GM10248 (cell line): ENCODE results near the gene C16orf92.

Source experiments
- CTCF ChIA-PET: fragments of 300-600 bp; sonication (Branson Sonifier 250); formaldehyde crosslinking; extraction: SDS; loops from one replicate; lab custom pipeline; 2021; ENCODE audit warnings: antibody characterized with exemption; lab: Yijun Ruan, JAX
- POLR2A ChIA-PET: fragments of 350-650 bp; sonication (Branson Sonifier 250); formaldehyde crosslinking; extraction: SDS; loops from one replicate; lab custom pipeline; 2020; ENCODE audit warnings: antibody characterized with exemption; lab: Yijun Ruan, JAX
- DNase-seq: peaks from one replicate; pipeline ENCODE4 v3.0.0; 2012; ENCODE audit errors: extremely low spot score
- TF ChIP-seq, protein P1 (sequence below): IDR thresholded peaks from 2 replicates; pipeline ENCODE4 v1.5.1; 2012; ENCODE audit warnings: mild to moderate bottlenecking, low read depth; ENCODE audit errors: extremely low read depth, missing control alignments, control extremely low read depth

Gene C16orf92

DNA sequence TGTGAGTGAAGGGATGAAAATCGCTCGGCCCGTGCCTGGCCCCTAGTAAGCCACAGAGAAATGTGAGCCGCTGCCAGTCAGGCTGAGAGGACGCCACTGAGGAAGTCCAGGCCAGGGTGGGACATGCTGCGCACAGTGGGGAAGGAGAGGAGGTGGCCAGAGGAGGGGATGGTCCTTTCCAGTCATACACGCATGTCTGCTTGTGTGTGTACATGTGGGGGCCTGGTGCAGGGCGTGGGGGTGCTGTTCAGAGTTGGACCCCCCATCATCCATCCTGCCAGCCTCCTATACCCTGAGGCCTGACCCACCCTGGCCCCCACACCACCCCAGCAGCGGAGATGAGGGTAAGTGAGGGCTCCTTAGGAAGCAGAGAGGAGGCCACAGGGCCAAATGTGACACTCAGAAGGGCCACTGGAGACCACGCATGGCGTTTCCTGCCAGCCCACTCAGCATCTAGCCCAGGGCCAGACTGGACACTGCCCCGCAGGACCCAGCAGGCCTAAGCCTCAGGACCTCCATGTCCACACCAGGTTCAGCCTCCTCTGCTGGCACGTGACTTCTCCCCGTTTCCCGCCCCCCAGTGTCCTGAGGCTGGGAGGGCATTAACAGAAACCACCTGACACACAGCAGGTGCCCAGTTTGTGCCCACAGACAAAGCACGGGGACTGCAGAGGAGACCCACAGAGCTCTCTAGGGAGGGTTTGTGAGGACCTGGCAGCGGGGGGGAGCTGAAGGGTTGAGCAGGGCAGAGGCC, 19.2 kb upstream of the C16orf92 start:
- ChIA-PET CTCF (interaction anchor here (0.5 to 2.1 kb wide), 5 partner anchors 11 to 302 kb away, joined by 3 to 11 read pairs (median 3); partner anchors contain the start of genes KCTD13 and TAOK2), POLR2A (no interaction called here)
- DNase-seq, result no peak
- TF ChIP-seq, protein P1, sequence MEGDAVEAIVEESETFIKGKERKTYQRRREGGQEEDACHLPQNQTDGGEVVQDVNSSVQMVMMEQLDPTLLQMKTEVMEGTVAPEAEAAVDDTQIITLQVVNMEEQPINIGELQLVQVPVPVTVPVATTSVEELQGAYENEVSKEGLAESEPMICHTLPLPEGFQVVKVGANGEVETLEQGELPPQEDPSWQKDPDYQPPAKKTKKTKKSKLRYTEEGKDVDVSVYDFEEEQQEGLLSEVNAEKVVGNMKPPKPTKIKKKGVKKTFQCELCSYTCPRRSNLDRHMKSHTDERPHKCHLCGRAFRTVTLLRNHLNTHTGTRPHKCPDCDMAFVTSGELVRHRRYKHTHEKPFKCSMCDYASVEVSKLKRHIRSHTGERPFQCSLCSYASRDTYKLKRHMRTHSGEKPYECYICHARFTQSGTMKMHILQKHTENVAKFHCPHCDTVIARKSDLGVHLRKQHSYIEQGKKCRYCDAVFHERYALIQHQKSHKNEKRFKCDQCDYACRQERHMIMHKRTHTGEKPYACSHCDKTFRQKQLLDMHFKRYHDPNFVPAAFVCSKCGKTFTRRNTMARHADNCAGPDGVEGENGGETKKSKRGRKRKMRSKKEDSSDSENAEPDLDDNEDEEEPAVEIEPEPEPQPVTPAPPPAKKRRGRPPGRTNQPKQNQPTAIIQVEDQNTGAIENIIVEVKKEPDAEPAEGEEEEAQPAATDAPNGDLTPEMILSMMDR, result no peak

DNA sequence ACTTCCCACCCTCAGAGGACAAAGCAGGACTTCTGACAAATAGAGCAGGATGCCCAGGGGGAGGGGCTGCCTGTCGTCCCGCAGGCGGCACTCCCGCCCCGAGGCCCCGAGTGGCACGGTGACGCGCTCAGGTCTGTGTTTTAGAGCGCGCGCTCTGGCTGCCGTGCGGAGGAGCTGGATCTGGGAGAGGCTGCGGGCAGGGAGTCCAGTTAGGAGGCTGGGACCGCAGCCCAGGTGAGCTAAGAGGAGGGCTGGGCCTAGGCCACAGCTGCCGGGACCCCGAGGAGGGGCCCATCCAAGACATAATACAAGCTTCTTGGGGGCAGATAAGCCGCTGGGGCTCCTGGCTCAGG, 18.6 kb upstream of the C16orf92 start:
- ChIA-PET CTCF (interaction anchor here (0.5 to 2.1 kb wide), 6 partner anchors 11 to 302 kb away, joined by 3 to 11 read pairs (median 3); partner anchors contain the start of genes KCTD13 and TAOK2), POLR2A (no interaction called here)
- TF ChIP-seq, protein P1, result no peak
- no peak for DNase-seq

DNA sequence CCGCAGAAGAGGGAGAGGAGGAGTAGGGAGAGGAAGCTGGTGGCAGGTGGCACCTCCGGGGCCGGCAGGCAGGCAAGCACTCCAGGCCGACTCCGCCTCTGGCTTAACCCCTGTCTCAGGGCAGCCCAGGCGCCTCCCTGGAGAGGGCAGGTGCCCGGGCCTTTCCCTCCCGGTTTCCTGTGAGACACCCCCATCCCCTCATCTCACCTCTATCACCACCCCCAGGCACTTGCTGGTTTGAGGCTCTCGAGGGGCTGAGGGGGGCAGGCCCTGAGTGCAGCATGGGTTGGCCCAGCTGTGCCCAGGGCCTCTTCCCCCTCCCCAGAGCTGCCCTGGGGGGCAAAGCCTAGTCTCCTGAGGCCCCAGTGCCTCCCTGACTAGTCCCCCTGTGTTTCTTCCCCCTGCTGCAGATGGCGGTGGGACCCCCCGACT, 18.2 kb upstream of the C16orf92 start:
- no peak for DNase-seq
- ChIA-PET CTCF (interaction anchor here (0.8 to 2.1 kb wide), 12 partner anchors 8 to 313 kb away, joined by 3 to 11 read pairs (median 4); partner anchors contain the start of genes KCTD13 and TAOK2), POLR2A (no interaction called here)
- TF ChIP-seq, protein P1, result no peak

DNA sequence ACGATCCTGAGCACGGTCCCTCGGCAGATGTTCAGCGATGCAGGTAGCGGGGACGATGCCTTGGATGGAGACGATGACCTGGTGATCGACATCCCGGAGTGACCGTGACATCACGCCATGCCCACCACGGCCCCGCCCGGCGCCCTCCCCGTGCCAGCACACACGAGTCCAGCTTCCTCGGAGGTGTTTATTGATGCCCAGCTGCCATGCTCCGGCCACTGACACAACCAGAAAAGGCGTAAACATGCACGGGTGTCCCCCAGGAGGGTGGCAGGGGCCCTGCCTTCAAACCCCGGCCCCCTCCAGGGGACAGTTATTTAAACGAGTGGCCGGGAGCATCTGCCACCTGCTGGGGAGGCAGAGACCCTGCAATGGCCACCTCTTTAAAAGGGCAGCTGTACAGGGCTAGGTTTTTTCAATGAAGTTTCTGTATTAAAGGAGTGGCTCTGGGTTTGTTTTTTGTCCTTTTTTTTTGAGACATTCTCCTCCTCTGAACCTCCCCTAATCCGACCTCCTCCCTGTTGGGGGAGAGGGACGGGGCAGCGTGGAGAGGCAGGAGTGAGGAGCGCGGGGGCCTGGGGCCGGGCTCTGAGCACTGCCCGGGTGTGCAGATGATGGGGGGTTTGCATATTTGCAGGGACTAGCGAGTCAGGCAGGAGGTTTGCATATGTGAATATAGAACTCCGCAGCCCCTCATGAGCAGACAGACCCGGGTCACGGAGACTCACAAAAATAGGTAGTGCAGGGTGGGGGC, 17.5 kb upstream of the C16orf92 start:
- DNase-seq, result peak; percentile 79

DNA sequence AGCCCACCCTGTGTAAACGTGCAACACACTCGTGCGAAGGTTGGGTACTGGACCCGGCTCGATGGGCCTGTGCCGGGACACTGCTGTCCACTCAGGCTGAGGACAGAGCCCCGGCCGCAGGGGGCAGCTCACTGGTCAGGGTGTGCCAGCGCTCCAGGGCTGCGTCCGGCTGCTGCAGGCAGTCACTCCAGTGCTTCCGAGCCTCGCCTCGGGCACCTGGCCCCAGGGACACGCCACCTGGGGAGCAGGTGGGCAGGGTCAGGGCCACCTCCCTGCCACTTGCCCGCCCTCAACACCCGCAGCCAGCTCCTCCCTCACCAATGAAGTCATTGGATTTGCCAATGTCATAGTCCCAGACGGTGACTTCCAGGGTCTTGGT, 16.9 kb upstream of the C16orf92 start:
- ChIA-PET POLR2A (no interaction called here), CTCF (interaction anchor here (0.6 to 2.1 kb wide), 16 partner anchors 9 to 315 kb away, joined by 3 to 11 read pairs (median 4); partner anchors contain the start of genes KCTD13 and TAOK2)
- DNase-seq, result no peak
- TF ChIP-seq, protein P1, result no peak

More for the DNA sequence above, 17.5 kb upstream of the C16orf92 start:
- TF ChIP-seq, protein P1, result peak; percentile 72
- POLR2A ChIA-PET, result no interaction called here
- CTCF ChIA-PET, result interaction anchor here (0.6 to 2.1 kb wide), 18 partner anchors 9 to 314 kb away, joined by 3 to 11 read pairs (median 4); partner anchors contain the start of genes KCTD13 and TAOK2

DNA sequence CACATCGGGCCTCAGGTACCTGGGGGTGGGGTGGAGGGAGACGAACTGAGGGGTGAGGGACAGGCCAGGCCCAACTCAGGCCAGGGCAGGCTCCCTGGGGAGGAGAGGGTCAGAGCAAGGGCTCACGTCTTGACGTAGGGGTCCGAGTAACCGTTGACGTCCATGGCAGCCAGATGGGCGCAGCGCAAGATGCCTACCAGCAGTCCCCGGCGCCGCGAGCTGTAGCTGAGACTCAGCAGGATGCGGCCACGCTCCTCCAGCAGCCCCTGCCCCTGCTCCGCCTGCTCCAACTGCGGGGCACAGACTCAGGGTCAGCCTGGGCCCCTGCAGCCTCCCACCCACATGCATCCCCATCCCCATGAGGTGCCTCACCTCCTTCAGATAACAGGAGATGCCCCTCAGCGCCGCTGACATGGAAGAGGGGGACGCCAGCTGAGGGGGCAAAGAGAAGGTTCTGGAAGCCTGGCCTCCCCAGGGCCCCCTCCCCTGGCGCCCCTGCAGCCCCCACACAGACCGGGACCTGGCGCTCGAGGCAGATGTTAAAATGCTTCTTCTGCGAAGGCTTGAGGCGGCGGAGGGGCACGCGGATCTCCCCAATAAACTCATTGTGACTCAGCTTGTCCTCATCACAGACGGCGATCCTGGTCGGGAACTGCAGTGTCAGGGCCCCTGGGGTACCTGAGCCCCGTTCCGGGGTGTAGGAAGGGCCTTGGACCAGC, 16.2 kb upstream of the C16orf92 start:
- CTCF ChIA-PET, result interaction anchor here (1.0 to 1.5 kb wide), 5 partner anchors 21 to 307 kb away, joined by 3 to 4 read pairs (median 3); no protein-coding TSS in a partner anchor
- DNase-seq, result no peak
- POLR2A ChIA-PET, result no interaction called here
- TF ChIP-seq, protein P1, result no peak
